Retina (tissue), 1 donor: ENCODE measurements around the gene RAB3B.
"Not testable (repeated sequence)": the region's sequence is repeated elsewhere in the genome, so short reads cannot be mapped to it uniquely, and the experiment has no call there.

Experiments
- DNase-seq: peaks from one replicate; pipeline ENCODE4 v3.0.0-alpha.2; 2016

Gene RAB3B

GRCh38 chr1:51990478-51990965, at the start of gene RAB3B:
RAB3B (minus strand) TSS chr1:51990700; CDS start chr1:51977117, 13,583 bp downstream.
- peak; percentile 81 for DNase-seq

GRCh38 chr1:52037909-52038308, 47.4 kb upstream of the RAB3B start:
- DNase-seq = no peak

DNA sequence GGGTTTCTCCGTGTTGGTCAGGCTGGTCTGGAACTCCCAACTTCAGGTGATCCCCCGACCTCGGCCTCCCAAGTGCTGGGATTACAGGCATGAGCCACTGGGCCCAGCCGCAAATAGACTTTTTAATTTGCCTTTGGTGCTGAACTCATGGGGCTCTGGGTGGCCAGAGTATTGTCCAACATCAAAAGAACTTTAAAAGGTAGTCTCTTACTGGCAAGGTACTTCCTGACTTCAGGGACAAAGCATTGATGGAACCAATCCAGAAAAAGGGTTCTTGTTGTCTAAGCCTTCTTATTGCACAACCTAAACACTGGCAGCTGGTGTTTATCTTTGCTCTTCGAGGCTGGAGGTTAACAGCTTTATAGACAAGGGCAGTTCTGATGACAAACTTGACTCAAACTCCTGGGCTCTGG, 46.9 kb upstream of the RAB3B start:
- no peak for DNase-seq

GRCh38 chr1:52034050-52034384, 43.5 kb upstream of the RAB3B start:
- DNase-seq = no peak

- DNase-seq = peak; percentile 95
These were observed 42.9 kb upstream of the RAB3B start, which contains the start of gene KTI12 for GRCh38 chr1:52033190-52034049. KTI12 (minus strand) TSS chr1:52033810; CDS start chr1:52033761, 49 bp downstream.

- DNase-seq = no peak
These were observed 42.3 kb upstream of the RAB3B start for GRCh38 chr1:52032785-52033131.

- DNase-seq = no peak
These were observed 41.8 kb upstream of the RAB3B start for GRCh38 chr1:52032124-52032784.

GRCh38 chr1:52028839-52029238, 38.3 kb upstream of the RAB3B start:
- not testable (repeated sequence) for DNase-seq

- no peak for DNase-seq
These were observed 37.8 kb upstream of the RAB3B start for GRCh38 chr1:52028328-52028727.

GRCh38 chr1:52026278-52026677, 35.8 kb upstream of the RAB3B start:
- DNase-seq = no peak

- DNase-seq = no peak
These were observed 31.6 kb upstream of the RAB3B start for GRCh38 chr1:52022133-52022532.

DNA sequence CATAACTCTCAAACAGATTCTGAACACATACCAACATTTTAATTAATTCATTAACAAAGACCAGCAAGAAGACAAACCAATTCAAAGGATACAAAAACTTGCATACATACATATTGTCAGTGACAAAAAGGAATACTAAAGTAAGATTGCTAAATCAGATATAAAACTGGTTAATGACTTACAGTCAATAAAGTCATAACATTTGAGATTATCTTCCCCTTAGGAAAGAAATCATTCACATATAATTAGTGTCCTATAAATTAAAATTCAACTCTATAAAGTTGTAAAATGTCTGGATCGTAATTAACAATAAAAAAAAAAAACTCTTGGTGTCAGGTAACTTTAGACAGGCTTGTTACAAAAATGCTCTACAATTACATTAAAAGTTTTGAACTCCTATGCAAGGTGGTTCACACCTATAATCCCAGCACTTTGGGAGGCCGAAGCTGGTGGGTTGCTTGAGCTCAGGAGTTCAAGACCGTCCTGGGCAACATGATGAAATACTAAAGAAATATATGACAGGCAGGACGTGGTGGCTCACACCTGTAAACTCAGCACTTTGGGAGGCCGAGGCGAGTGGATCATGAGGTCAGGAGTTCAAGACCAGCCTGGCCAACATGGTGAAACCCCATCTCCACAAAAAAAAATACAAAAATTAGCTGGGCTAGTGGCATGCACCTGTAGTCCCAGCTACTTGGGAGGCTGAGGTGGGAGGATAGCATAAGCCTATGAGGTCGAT, 17.7 kb upstream of the RAB3B start:
- no peak for DNase-seq

DNA sequence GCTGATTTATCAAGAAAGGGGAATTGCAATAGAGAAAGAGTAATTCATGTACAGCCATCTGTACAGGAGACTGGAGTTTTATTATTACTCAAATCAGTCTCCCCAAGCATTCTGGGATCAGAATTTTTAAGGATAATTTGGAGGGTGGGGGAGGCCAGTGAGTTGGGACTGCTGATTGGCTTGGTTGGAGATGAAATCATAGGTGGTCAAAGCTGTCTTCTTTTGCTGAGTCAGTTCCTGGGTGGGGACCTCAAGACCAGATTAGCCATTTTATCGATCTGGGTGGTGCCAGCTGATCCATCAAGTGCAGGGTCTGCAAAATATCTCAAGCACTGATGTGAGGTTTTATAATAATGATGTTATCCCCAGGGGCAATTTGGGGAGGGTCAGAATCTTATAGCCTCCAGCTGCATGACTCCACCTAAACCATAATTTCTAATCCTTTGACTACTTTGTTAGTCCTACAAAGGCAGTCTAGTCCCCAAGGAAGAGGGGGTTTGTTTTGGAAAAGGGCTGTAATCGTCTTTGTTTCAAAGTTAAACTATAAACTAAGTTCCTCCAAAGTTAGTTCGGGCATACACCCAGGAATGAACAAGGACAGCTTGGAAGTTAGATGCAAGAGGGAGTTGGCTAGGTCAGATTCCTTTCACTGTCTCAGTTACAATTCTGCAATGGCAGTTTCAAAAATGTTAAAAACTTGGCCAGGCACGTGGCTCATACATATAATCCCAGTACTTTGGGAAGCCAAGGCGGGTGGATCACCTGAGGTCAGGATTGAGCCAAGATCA, 16.9 kb upstream of the RAB3B start:
- DNase-seq = no peak

DNA sequence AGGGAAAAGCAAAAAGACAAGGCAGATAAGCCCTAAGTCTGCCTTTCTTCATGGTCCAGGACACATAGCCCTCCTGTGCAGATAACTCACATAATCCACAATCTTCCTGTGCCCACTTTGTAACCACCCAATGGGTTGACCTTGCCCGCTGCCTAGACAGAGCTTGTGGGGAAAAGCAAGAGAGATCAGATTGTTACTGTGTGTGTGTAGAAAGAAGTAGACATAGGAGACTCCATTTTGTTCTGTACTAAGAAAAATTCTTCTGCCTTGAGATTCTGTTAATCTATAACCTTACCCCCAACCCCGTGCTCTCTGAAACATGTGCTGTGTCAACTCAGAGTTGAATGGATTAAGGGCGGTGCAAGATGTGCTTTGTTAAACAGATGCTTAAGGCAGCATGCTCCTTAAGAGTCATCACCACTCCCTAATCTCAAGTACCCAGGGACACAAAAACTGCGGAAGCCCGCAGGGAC, 15.6 kb upstream of the RAB3B start:
- DNase-seq = not testable (repeated sequence)

DNA sequence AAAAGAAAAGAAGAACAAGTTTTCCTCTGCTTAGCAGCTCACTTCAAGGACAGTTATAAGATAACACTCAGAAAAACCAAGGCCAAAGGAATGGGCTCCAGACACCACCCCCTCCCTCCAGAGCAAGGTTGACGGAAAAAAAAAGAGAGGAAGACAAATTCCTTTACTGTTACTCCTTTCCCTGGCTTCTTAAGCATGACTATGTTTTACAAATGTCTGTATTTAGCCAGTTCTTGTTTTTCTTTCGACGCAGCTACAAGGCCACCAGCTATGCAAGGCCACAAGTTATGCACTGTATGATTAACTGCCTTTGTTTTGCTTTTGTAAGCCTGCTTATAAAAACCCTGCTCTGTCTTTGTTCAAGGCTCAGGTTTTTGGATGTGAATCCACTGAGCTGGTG, 15.0 kb upstream of the RAB3B start:
- not testable (repeated sequence) for DNase-seq

- no peak for DNase-seq
These were observed 13.4 kb upstream of the RAB3B start for GRCh38 chr1:52003877-52004276.

- peak; percentile 79 for DNase-seq
These were observed 11.8 kb upstream of the RAB3B start for GRCh38 chr1:52002038-52002917.

DNA sequence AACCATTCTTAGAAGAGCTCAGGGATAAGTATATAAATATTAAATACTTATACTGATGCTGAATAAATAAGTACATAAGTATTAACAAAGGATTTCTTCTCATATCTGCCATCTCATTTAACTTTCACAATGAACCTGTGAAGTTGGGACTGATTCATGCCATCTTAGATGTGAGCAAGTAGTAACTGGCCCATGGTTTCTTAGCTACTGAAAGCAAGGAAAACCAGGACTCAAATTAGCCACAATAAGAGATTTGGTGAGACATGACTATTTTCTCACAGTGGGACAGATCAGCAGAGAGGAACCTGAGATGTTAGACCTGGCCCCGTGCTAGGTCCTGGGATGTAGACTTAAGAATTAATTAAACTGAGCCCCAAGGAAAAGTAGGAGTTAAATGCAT, 8.2 kb upstream of the RAB3B start:
- no peak for DNase-seq

GRCh38 chr1:51997974-51998382, 7.5 kb upstream of the RAB3B start:
- peak; percentile 36 for DNase-seq

DNA sequence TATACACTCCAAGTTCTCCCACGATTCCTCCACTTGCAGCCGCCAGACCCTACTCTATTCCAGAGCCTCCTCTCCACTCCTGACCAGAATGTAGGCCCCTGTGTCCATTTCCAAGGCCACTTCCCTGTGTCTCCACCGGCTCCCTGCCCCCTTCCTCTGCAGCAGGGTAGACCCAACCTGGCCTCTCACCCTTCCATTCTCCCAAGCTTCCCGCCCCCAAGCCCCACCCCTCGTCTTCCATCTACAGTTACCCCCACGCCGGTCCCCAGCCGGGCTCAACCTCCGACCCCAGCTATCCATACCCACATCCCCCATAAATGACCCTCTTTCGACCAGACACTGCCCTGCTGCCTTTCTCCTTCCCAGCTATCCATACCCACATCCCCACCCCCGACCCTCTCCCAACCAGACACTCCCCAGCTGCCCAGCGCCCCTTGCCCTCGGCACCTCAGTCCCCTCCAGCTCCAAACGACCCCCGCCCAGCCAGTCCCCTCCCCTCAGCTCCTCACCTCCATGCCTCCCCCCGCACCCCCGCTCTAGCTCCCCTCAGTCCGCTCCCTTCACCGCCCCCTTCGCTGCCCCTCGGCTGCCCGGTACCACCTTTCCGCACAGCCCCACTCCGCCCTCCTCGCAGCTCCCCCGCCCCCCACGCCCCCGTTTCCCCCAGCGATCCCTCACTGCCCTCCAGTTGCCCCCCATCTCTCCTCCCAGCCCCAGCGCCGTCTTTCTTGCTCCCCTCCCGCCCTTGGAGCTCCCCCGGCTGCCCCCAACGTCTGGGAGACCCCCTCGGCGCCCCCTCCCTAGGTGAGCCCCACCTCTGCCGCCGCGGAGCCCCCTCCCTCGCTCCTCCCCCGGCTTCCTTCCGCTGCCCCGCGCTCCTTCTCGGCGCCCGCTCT, 670 bp downstream of the RAB3B start:
- DNase-seq = no peak
